ENCODE results near the gene INAFM1. TPM values are rescaled to one million over a fixed set of nuclear protein-coding genes. Genes with fewer than 3 reads are reported as not detected.
"Not testable (repeated sequence)": the region's sequence is repeated elsewhere in the genome, so short reads cannot be mapped to it uniquely, and the experiment has no call there.

The INAFM1 gene
- total RNA-seq, 4 donors from 2014 or later = 6.6 to 13.5 (median 10.6) TPM

DNA sequence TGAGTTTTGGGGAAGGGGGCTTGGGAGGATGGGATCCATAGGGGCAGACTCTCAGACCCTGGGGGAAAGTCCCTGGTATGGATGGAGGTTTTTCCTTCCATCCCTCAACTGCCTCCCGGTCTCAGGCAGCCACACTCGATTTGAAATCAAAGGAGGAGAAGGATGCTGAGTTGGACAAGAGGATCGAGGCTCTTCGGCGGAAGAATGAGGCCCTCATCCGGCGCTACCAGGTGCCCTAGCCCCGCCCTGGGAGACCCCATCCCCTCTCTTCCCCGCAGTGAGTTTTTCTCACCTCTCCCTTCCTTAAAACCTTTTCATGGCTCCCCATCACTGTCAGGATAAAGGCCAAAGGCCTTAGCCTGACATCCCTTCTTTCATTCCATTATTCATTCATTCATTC, 16.3 kb upstream of the INAFM1 start:
- peaks cover 33% of the 10 kb centered on the region for H3K4me1 ChIP-seq
- H3K27ac ChIP-seq = peak overlapping the region; percentile 94
- no peaks in the 10 kb centered on the region for H3K9me3 ChIP-seq
- no peak for DNase-seq (ENCODE audit: low spot score in 2 of 2)
- no peak overlapping the region for H3K4me3 ChIP-seq
- peaks cover 46% of the 10 kb centered on the region for H3K36me3 ChIP-seq
- H3K27me3 ChIP-seq = no peaks in the 10 kb centered on the region
- TF ChIP-seq POLR2AphosphoS5 (IDR thresholded peaks at IDR 0.05) = no peak
- TF ChIP-seq POLR2A (IDR thresholded peaks at IDR 0.05) = no peak
- TF ChIP-seq, protein P1, sequence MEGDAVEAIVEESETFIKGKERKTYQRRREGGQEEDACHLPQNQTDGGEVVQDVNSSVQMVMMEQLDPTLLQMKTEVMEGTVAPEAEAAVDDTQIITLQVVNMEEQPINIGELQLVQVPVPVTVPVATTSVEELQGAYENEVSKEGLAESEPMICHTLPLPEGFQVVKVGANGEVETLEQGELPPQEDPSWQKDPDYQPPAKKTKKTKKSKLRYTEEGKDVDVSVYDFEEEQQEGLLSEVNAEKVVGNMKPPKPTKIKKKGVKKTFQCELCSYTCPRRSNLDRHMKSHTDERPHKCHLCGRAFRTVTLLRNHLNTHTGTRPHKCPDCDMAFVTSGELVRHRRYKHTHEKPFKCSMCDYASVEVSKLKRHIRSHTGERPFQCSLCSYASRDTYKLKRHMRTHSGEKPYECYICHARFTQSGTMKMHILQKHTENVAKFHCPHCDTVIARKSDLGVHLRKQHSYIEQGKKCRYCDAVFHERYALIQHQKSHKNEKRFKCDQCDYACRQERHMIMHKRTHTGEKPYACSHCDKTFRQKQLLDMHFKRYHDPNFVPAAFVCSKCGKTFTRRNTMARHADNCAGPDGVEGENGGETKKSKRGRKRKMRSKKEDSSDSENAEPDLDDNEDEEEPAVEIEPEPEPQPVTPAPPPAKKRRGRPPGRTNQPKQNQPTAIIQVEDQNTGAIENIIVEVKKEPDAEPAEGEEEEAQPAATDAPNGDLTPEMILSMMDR (IDR thresholded peaks at IDR 0.05) = no peak
- no peak for TF ChIP-seq EP300 (IDR thresholded peaks at IDR 0.05)
- 88% methylated on average over 9 of the region's 9 CpGs for WGBS

DNA sequence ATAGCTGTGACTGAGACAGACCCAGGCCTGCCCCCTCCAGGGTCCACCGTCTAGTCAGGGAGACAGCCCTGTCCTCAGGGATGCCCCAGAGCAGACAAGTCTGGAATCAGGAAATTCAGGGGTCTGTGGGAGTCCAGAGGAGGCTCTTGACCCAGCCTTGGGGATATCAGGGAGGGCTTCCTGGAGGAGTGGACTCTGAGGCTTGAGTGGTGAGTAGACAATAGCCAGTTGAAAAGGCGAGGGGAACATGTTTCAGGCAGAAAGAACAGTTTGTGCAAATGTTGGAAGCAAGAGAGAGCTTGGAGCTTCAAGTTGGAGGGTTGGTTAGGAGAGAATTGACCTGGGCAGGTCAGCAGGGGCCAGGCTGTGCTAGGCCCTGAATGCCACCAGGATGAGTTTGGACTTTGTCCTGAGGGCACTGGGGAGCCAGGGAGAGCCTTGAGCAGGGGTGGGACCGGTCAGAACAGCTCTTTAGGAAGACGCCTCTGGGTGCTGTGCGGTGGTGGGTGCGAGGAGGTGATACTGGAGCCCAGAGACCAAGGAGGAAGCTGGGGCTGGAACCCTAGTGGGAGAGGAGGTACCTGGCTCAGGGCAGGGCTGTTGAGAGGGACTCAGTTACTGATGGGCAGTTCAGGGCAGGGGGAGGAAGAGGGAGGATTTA, 15.7 kb upstream of the INAFM1 start:
- no peak for DNase-seq (ENCODE audit: low spot score in 2 of 2)
- Histone ChIP-seq H3K4me1 (peaks cover 33% of the 10 kb centered on the region), H3K36me3 (peaks cover 52% of the 10 kb centered on the region), H3K27me3 (no peaks in the 10 kb centered on the region), H3K4me3 (no peak overlapping the region), H3K9me3 (no peaks in the 10 kb centered on the region), H3K27ac (no peak overlapping the region)
- TF ChIP-seq POLR2AphosphoS5 (IDR thresholded peaks at IDR 0.05) (no peak), POLR2A (IDR thresholded peaks at IDR 0.05) (no peak), EP300 (IDR thresholded peaks at IDR 0.05) (no peak)
- TF ChIP-seq, protein P1 (IDR thresholded peaks at IDR 0.05) = no peak
- 88% methylated on average over 5 of the region's 6 CpGs for WGBS

DNA sequence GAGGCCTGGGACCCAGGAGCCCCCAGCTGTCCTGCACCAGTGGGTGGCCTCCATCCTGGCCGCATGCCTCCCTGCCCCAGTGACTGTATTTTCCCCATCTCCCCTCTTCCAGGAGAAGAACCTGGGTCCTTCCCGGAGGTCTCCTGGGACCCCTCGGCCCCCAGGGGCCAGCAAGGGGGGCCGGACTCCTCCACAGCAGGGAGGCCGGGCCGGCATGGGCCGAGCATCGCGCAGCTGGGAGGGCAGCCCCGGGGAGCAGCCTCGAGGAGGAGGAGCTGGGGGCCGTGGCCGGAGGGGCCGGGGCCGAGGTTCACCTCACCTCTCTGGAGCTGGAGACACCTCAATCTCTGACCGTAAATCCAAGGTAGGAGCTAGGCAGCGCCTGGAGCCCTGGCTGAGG, 14.2 kb upstream of the INAFM1 start:
- H3K27ac ChIP-seq = no peak overlapping the region
- peaks cover 66% of the 10 kb centered on the region for H3K36me3 ChIP-seq

DNA sequence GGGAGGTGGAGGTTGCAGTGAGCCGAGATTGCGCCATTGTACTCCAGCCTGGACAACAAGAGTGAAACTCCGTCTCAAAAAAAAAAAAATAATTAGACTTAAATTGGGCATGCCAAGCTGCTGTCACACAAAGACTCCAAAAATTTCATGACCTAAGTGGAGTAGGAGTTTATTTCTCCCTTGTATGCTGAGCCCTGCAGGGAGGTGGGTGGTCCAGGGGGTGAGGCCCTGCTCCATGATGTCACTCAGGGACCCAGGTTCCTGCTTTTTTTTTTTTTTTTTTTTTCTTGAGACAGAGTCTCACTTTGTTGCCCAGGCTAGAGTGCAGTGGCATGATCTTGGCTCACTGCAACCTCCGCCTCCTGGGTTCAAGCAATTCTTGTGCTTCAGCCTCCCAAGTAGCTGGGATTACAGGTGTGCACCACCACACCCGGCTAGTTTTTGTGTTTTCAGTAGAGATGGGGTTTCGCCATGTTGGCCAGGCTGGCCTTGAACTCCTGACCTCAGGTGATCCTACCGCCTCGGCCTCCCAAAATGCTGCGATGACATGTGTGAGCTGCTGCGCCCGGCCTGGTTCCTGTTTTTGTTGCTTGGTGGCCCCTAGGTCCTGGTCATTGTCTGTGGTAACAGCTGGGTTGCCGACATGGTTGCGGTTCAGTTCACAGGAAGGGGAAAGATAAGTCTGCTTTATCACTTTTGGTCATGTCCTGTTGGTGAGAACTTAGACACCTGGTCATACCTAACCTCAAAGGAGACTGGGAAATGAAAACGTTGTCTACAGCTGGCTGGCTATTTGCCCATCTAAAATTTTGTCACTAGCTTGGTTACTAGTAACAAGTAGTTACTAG, 12.5 kb upstream of the INAFM1 start:
- H3K4me3 ChIP-seq; H3K27me3 ChIP-seq; DNase-seq (ENCODE audit: low spot score in 2 of 2); H3K27ac ChIP-seq; H3K9me3 ChIP-seq: not testable (repeated sequence)
- WGBS = 89% methylated on average over 9 of the region's 14 CpGs
- Histone ChIP-seq H3K36me3 (peaks cover 81% of the 10 kb centered on the region), H3K4me1 (peaks cover 29% of the 10 kb centered on the region)

More for the DNA sequence above, 14.2 kb upstream of the INAFM1 start:
- 94% methylated on average over 4 of the region's 17 CpGs for whole genome bisulfite sequencing
- H3K9me3 ChIP-seq = no peaks in the 10 kb centered on the region
- TF ChIP-seq EP300 (IDR thresholded peaks at IDR 0.05) (no peak), POLR2A (IDR thresholded peaks at IDR 0.05) (no peak), POLR2AphosphoS5 (IDR thresholded peaks at IDR 0.05) (no peak)
- TF ChIP-seq, protein P1 (IDR thresholded peaks at IDR 0.05) = no peak
- H3K4me1 ChIP-seq = peaks cover 31% of the 10 kb centered on the region
- no peaks in the 10 kb centered on the region for H3K27me3 ChIP-seq
- no peak for DNase-seq (ENCODE audit: low spot score in 2 of 2)
- H3K4me3 ChIP-seq = no peak overlapping the region

DNA sequence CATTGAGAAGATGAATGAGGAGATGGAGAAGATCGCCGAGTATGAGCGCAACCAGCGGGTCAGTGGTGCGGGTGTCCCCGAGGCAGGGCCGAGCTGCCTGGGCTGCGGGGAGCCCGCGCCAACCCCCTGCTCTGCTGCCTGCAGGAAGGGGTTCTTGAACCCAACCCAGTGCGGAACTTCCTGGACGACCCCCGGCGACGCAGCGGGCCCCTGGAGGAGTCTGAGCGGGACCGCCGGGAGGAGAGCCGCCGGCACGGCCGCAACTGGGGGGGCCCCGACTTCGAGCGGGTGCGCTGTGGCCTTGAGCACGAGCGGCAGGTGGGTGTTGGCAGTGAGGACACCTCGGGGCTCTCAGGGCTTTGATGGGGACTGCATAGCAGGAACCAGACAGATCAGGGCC, 10.1 kb upstream of the INAFM1 start:
- no peak for DNase-seq (ENCODE audit: low spot score in 2 of 2)
- WGBS = 98% methylated on average over 8 of the region's 30 CpGs
- H3K27ac ChIP-seq = no peak overlapping the region
- no peak for TF ChIP-seq EP300 (IDR thresholded peaks at IDR 0.05)
- TF ChIP-seq POLR2A (IDR thresholded peaks at IDR 0.05) = no peak
- TF ChIP-seq POLR2AphosphoS5 (IDR thresholded peaks at IDR 0.05) = no peak
- TF ChIP-seq, protein P1 (IDR thresholded peaks at IDR 0.05) = no peak
- H3K4me3 ChIP-seq = no peak overlapping the region
- peaks cover 13% of the 10 kb centered on the region for H3K4me1 ChIP-seq
- no peaks in the 10 kb centered on the region for H3K9me3 ChIP-seq
- peaks cover 85% of the 10 kb centered on the region for H3K36me3 ChIP-seq
- no peaks in the 10 kb centered on the region for H3K27me3 ChIP-seq
